ENCODE measurements around the gene REXO5.

Gene REXO5

GRCh38 chr16:20791923-20792612, 14.3 kb upstream of the REXO5 start:
- H3K27ac ChIP-seq, result no peak overlapping the region
- H3K79me2 ChIP-seq (ENCODE audit: insufficient read depth, low read depth), result no peaks in the 10 kb centered on the region
- H3K27me3 ChIP-seq (ENCODE audit: insufficient read depth, low read depth), result no peaks in the 10 kb centered on the region
- no peak overlapping the region for H3K9ac ChIP-seq
- H4K20me1 ChIP-seq (ENCODE audit: insufficient read depth), result no peaks in the 10 kb centered on the region
- no peak for TF ChIP-seq CTCF (conservative IDR thresholded peaks at IDR 0.05; ENCODE audit: low read depth, low read length)
- no peaks in the 10 kb centered on the region for H3K36me3 ChIP-seq (ENCODE audit: insufficient read depth)
- no peak overlapping the region for H3K4me3 ChIP-seq (IDR thresholded peaks at IDR 0.05; ENCODE audit: insufficient read depth, low read depth, low read length)
- H2AFZ ChIP-seq (ENCODE audit: low read depth), result no peak overlapping the region
- no peak overlapping the region for H3K4me2 ChIP-seq
- H3K4me1 ChIP-seq (ENCODE audit: low read depth, poor library complexity, severe bottlenecking), result no peaks in the 10 kb centered on the region

- no peak overlapping the region for H3K27ac ChIP-seq
- no peak overlapping the region for H3K4me2 ChIP-seq
- no peak for TF ChIP-seq CTCF (conservative IDR thresholded peaks at IDR 0.05; ENCODE audit: low read depth, low read length)
- no peak overlapping the region for H2AFZ ChIP-seq (ENCODE audit: low read depth)
- no peak overlapping the region for H3K9ac ChIP-seq
- no peaks in the 10 kb centered on the region for H3K4me1 ChIP-seq (ENCODE audit: low read depth, poor library complexity, severe bottlenecking)
- H3K27me3 ChIP-seq (ENCODE audit: insufficient read depth, low read depth), result no peaks in the 10 kb centered on the region
- H3K4me3 ChIP-seq (IDR thresholded peaks at IDR 0.05; ENCODE audit: insufficient read depth, low read depth, low read length), result no peak overlapping the region
- H4K20me1 ChIP-seq (ENCODE audit: insufficient read depth), result no peaks in the 10 kb centered on the region
- H3K79me2 ChIP-seq (ENCODE audit: insufficient read depth, low read depth), result no peaks in the 10 kb centered on the region
- no peaks in the 10 kb centered on the region for H3K36me3 ChIP-seq (ENCODE audit: insufficient read depth)
These were observed 8.0 kb upstream of the REXO5 start for GRCh38 chr16:20798364-20798763.

- H3K27me3 ChIP-seq (ENCODE audit: insufficient read depth, low read depth), result no peaks in the 10 kb centered on the region
- no peaks in the 10 kb centered on the region for H4K20me1 ChIP-seq (ENCODE audit: insufficient read depth)
- H3K9ac ChIP-seq, result no peak overlapping the region
- no peaks in the 10 kb centered on the region for H3K79me2 ChIP-seq (ENCODE audit: insufficient read depth, low read depth)
- no peaks in the 10 kb centered on the region for H3K36me3 ChIP-seq (ENCODE audit: insufficient read depth)
- H3K4me3 ChIP-seq (IDR thresholded peaks at IDR 0.05; ENCODE audit: insufficient read depth, low read depth, low read length), result no peak overlapping the region
- H3K4me1 ChIP-seq (ENCODE audit: low read depth, poor library complexity, severe bottlenecking), result no peaks in the 10 kb centered on the region
- no peak overlapping the region for H2AFZ ChIP-seq (ENCODE audit: low read depth)
- H3K4me2 ChIP-seq, result no peak overlapping the region
- peak; percentile 82 for TF ChIP-seq CTCF (conservative IDR thresholded peaks at IDR 0.05; ENCODE audit: low read depth, low read length)
- H3K27ac ChIP-seq, result no peak overlapping the region
These were observed 6.7 kb upstream of the REXO5 start for GRCh38 chr16:20799599-20799998.

GRCh38 chr16:20801278-20801677, 5.0 kb upstream of the REXO5 start:
- Histone ChIP-seq H3K9ac (no peak overlapping the region), H3K36me3 (ENCODE audit: insufficient read depth) (no peaks in the 10 kb centered on the region), H4K20me1 (ENCODE audit: insufficient read depth) (no peaks in the 10 kb centered on the region), H3K4me1 (ENCODE audit: low read depth, poor library complexity, severe bottlenecking) (no peaks in the 10 kb centered on the region), H3K79me2 (ENCODE audit: insufficient read depth, low read depth) (no peaks in the 10 kb centered on the region), H3K27ac (no peak overlapping the region), H2AFZ (ENCODE audit: low read depth) (no peak overlapping the region), H3K4me3 (IDR thresholded peaks at IDR 0.05; ENCODE audit: insufficient read depth, low read depth, low read length) (no peak overlapping the region), H3K27me3 (ENCODE audit: insufficient read depth, low read depth) (no peaks in the 10 kb centered on the region), H3K4me2 (no peak overlapping the region)
- TF ChIP-seq CTCF (conservative IDR thresholded peaks at IDR 0.05; ENCODE audit: low read depth, low read length), result no peak

All from KMS-11 (cell line).